GM18861 (cell line): ENCODE data around the gene LEMD1.
"Not testable (repeated sequence)": the region's sequence is repeated elsewhere in the genome, so short reads cannot be mapped to it uniquely, and the experiment has no call there.

Source experiments
- ATAC-seq: cut with Tn5 transposase; IDR thresholded peaks from one replicate; pipeline ENCODE4 v1.9.1; 2021; ENCODE audit not compliant: unreplicated experiment

LEMD1 gene

GRCh38 chr1:205382990-205383389 is 38.9 kb downstream of the LEMD1 start:
- ATAC-seq, result not testable (repeated sequence)

DNA sequence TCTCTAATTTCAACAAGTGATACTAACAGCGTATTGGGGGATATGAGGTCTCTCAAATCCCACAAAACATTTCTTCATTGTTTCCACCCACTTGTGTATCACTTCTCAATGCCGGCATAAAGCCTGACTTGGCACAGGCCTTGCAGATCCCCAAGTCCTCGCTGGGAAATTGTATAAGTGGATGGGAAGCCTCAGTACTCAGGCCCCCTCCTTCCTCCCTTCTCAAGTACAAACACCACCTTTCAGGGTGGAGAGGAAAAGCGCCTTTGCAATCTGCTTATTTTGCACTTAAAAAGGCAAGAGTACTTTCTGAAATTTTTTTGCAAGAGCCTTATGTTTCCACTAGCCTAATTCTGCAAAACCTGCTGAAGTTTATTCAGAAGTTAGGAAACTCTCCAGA is 39.3 kb downstream of the LEMD1 start:
- ATAC-seq, result no peak

GRCh38 chr1:205381305-205381704 is 40.6 kb downstream of the LEMD1 start:
- no peak for ATAC-seq

GRCh38 chr1:205380882-205381281 is 41.0 kb downstream of the LEMD1 start:
- ATAC-seq, result no peak

GRCh38 chr1:205379056-205379455 is 42.8 kb downstream of the LEMD1 start:
- ATAC-seq, result no peak

DNA sequence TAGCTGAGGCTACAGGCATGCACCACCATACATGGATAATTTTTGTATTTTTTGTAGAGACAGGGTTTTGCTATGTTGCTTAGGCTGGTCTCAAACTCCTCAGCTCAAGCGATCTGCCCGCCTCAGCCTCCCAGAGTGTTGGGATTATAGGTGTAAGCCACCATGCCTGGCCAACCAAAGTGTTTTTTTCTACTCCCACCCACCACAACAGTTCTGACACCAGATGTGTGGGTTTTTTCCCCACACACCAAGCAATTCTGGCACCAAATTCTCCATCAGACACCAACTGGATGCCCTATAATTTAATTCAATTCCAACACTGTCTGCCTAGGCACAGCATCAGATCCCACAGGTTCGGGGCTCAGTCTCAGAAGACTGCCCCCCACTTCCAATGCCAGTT is 44.5 kb downstream of the LEMD1 start:
- ATAC-seq, result no peak

DNA sequence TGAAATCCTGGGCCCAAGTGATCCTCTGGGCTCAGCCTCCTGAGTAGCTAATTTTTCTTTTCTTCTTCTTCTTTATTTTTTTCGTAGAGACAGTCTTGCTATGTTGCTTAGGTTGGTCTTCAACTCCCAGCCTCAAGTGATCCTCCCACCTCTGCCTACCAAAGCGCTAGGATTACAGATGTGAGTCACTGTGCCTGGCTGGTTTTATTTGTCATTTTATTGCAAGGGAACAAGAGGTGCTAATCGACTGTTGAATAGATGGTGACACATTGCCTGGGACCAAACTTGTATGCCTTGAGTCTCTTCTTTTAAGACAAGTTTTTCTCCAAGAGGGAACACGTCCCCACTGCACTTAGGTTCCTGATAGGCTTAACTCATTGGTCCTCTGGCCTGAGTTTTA is 45.1 kb downstream of the LEMD1 start:
- ATAC-seq, result no peak

DNA sequence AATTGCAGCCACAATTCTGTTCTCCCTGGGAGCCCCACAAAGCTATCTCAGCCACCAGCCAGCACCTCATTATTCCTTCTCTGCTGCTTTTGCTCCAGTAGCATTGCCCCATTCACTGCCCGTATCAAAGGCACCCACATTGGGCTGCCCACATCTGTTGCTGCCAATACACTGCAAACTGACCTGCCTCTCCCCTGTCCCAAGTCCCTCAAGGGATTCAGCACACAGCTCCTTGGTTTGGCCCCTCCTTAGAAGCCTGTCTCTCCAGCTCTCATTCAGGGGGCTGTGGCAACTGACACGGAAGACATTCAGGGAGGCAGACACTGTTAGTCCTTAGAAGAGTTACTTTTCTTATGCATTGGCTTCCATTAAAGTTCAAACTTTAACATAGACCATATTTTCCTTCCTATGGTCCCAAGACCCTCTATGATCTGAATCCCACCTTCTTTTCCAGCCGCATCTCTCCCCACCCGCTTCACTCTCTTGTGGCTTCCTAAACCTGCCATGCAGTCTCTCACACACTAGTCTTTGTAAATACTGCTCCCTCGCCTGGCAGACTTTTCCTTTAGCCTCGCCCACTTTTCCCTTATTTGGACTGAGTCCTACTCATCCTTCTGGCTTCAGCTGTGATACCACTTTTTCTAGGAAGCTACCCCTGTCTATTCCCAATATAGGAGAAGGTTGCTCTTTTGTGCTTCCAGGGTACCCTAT is 45.9 kb downstream of the LEMD1 start:
- ATAC-seq, result no peak

- ATAC-seq, result no peak
Observed at GRCh38 chr1:205374210-205375078, 47.4 kb downstream of the LEMD1 start.

- ATAC-seq, result no peak
Observed at GRCh38 chr1:205373798-205374175, 48.1 kb downstream of the LEMD1 start.

DNA sequence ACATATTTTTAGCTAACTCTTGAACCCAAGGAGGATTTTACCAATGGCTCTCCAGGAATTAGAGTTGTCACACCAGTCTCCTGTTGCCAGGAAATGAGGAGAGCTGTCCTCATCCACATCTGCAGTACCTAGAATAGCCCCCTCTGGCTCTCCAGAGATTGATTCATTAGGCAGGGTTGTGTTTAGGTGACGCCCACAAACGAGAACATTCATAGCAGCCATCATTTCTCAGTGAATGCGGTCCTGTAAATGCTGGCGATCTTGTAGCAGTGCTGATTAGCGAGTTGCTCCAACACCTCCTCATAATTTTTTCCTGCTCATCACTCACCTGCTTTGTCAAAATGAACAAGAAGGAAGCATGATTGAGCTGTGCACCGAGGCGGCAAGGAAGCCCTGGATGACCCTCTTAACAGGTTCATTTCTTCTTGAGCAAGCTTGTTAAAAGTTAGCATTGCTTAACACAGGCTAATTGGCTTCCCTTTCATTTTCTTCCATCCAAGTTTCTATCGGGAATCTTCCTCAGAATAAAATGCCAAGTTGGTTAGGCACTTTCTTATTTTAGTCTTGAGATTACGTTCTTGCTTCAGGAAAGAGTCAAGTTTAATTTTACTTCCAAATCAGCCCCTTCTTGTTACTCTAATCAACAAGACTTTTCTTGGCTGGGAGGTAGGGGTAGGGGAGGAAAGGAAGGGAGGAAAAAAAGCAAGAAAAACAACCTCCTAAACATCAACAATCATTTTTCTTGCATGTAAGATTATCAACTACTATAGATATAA is 48.6 kb downstream of the LEMD1 start:
- ATAC-seq, result no peak

GRCh38 chr1:205371871-205372660 is 49.8 kb downstream of the LEMD1 start:
- no peak for ATAC-seq

- no peak for ATAC-seq
Observed at GRCh38 chr1:205370780-205371179, 51.1 kb downstream of the LEMD1 start.

- ATAC-seq, result no peak
Observed at GRCh38 chr1:205369701-205370123, 52.1 kb downstream of the LEMD1 start.

- ATAC-seq, result no peak
Observed at GRCh38 chr1:205368478-205368877, 53.4 kb downstream of the LEMD1 start.

GRCh38 chr1:205365945-205366463 is 55.9 kb downstream of the LEMD1 start:
- no peak for ATAC-seq

GRCh38 chr1:205365086-205365485 is 56.8 kb downstream of the LEMD1 start:
- ATAC-seq, result not testable (repeated sequence)

- no peak for ATAC-seq
Observed at GRCh38 chr1:205360891-205361290, 61.0 kb downstream of the LEMD1 start.

DNA sequence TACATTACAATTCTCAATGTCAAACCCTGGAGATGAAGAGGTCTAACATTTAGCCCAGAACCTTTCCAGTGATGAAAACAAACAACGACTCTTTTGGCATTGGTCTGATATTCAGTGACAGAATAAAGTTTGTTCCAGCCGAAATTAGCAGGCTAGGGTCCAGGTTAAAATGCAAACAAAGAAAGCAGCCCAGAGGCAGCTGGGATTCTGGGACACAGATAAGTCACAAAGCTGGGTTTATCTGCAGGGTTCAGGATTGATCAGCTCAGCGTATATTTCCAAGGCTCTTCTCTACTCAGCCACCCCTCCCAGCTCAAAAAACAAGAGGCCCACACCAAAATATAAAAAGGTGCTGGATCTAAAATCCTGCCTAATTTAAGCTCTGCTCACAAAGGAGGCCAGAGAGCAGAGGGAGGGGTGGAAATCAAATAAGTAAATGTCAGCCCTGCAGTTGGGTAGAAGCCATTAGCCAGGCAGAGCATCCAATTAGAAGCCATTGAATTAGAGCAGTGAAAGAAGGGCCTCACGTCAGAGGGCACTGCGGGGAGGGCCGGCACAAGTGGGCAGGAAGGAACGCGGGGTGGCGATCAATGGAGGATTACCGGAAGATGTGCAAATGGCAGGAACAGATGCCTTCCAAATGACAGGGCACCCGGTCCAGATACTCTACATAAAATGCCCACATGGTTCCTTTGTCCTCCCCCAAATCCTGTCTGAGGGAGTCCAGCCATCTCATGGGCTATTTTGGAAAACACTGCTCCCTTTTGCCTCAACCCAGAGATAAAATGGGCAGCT is 61.9 kb downstream of the LEMD1 start:
- no peak for ATAC-seq

DNA sequence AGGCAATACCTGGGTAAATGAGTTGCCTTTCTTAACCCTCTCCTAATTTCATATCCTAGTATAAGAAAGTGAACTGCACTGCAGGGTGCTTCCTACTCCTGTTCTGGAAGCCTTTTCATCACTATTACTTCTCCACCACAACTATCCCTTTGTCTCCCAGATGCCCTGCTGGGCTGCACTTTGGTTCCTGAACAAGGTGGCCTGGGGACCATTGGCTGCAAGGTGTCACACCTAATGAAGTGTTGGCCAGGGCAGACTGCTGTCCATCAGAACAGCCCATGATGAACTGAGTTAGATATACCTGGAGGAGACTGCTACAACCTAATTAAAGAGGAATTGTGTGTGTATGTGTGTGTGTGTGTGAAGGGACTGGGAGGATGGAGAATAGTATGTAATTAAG is 63.3 kb downstream of the LEMD1 start:
- no peak for ATAC-seq
